NCI-H524 treated with DMSO at 0.1 percent for 48 hours (cell line): ENCODE results near the gene SDF4.

ENCODE experiments used
- DNase-seq: peaks from one replicate; lab custom pipeline; 2025; lab: John Stamatoyannopoulos, UW

Gene SDF4

DNA sequence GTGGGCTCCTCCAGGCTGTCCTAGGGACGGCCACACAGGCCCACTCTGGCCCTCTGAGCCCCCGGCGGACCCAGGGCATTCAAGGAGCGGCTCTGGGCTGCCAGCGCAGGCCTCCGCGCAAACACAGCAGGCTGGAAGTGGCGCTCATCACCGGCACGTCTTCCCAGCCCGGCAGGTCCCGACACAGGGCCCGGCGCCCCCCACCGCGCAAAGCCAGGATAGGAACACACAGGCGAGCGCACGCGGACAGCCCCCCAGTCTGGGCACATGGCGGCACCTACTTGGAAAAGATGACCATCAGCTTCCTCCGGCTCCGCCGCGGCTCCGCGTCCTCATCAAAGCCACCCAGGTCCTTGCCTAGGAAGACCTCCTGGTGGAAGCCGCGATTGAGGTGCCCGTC lies 3.6 kb downstream of the SDF4 start:
- DNase-seq, result no peak

GRCh38 chr1:1227386-1227785 lies 4.4 kb downstream of the SDF4 start:
- no peak for DNase-seq

- DNase-seq, result no peak
Measured at GRCh38 chr1:1226566-1227362, 5.0 kb downstream of the SDF4 start.

GRCh38 chr1:1225913-1226312 lies 5.9 kb downstream of the SDF4 start:
- DNase-seq, result no peak

DNA sequence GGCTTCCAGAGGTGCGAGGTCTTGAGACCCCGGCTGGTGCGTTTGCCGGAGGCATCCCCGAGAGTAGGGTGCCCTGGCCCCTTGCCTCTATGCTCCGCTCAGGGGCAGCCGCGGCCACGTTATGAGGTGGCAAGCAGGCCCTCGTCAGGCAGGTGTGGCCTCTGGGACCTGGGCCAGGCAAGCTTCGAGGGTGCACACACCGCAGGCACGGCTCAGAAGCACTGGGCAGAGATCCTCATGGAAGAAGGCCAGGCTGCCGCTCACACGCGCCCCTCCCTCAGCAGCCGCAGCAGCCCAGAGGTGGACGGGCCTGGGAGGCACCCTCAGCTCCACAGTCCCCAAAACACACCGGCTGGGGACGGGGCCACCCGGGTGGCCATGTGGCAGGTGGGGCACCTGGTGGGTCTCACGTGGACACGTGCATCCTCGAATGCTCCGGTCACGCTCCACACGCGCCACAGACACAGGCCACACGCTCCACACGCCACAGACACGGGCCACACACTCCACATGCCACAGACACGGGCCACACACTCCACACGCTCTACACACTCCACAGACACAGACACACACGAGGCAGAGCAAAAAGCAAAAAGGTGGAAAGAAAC lies 6.5 kb downstream of the SDF4 start:
- no peak for DNase-seq

DNA sequence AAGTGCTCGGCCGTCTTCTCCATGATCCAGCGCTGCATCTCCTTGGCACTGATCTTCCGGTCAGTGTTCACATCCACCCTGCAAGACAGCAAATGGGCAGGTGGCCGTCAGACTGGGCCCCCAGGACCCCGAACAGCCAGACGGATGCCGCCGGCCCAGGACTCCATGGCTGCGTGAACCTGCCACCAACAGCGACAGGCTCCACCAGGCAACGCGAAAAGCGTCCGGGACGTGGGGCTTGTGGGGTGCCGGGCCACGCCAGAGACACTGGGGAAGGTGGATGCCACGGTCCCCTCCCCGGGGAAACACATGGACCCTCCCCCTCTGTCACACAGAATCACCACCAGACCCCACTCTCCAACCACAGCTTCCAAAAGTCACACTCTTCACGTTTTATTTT lies 7.9 kb downstream of the SDF4 start:
- DNase-seq, result no peak

DNA sequence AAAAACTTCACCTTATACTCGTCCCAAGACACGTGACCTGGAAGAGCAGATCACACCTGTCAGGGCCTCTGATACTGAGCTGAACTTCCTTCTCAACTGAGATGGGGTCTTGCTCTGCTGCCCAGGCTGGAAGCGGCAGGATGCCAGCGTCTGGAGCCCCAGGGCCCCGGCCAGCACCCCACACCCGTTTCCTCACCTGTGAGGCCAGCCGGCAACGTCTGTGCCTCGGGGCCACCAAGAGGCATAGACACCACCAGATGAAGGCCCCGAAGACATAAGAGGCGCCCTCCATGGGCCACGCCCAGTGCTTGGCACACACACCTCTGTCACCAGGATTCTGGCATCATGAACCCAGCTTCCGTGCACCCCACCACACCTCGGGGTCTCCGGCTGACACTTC lies 8.5 kb downstream of the SDF4 start:
- DNase-seq, result no peak

- DNase-seq, result no peak
Measured at GRCh38 chr1:1222575-1223225, 9.1 kb downstream of the SDF4 start.

DNA sequence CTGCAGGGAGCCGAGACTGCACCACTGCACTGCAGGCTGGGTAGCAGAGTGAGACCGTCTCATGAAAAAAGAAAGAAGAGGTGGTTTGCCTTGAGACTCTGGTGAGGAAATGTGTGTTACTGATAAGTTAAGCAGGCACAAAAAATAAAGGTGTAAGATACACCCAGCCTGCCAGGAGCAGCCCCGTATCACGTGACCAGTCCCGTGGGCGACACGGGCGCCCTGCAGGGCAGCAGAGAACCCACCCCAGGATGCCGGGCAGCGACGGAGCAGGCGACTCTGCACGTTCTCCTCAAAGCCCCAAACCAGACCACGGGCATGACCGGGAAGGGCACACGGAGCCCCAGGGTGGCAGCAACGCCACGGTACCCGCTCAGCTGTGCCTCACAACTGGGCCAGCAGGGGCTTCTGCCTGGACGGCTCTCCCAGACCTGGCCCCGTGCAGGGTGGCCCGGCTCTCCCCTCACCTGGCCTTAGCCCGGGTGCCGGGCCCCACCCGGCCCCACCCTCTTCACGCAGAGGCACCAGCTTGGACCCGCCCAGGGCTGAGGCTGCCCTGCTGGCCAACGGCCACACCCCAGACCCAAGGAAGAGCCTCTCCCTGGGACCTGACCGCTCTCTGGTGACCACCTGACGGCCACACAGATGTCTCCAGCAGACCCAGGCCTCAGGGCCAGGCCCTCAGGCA lies 9.8 kb downstream of the SDF4 start:
- no peak for DNase-seq

- DNase-seq, result no peak
Measured at GRCh38 chr1:1220197-1220596, 11.6 kb downstream of the SDF4 start.

- no peak for DNase-seq
Measured at GRCh38 chr1:1219341-1219740, 12.5 kb downstream of the SDF4 start.

- DNase-seq, result no peak
Measured at GRCh38 chr1:1218524-1219200, 13.1 kb downstream of the SDF4 start.

DNA sequence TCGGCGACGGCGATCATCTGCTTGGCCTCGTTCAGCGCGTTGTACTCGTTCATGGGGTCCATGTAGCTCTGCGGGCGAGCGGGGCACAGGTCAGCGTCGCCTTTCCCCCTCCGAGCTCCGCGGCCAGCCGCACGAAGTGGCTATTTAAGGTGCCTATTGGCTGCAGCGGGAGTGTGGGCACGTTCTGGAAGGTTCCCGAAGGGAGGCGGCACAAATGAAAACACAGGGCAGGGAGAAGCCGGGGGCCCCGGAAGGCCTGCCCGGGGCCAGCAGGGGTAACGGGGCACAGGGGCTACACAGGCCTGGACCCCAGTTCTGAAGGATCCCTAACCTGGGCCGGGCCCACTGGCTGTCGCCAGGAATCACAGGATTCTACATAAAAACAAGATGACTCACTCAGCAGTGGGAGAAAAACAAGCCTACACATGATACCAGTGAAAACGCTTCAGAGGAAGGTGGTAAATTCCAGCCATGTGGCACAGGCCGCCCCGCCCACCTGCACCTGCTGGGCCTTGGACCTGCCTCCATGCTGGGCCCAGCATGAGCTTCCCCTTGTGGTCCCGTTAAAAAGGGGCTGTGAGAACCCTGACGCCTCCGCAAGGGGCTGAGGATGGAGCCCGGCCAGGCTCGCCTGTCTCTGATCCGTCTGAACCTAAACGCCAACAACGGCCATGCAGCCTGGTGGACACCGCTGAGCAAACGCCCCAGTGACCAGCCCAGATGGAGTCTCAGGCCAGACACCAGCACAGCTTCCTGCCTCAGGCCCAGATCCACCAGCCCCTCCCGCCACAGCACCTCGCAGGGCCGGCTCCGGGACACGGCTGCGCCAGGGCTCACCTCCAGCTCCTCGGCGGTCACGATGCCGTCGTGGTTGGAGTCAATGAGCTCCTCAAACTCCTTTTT lies 13.9 kb downstream of the SDF4 start:
- no peak for DNase-seq

DNA sequence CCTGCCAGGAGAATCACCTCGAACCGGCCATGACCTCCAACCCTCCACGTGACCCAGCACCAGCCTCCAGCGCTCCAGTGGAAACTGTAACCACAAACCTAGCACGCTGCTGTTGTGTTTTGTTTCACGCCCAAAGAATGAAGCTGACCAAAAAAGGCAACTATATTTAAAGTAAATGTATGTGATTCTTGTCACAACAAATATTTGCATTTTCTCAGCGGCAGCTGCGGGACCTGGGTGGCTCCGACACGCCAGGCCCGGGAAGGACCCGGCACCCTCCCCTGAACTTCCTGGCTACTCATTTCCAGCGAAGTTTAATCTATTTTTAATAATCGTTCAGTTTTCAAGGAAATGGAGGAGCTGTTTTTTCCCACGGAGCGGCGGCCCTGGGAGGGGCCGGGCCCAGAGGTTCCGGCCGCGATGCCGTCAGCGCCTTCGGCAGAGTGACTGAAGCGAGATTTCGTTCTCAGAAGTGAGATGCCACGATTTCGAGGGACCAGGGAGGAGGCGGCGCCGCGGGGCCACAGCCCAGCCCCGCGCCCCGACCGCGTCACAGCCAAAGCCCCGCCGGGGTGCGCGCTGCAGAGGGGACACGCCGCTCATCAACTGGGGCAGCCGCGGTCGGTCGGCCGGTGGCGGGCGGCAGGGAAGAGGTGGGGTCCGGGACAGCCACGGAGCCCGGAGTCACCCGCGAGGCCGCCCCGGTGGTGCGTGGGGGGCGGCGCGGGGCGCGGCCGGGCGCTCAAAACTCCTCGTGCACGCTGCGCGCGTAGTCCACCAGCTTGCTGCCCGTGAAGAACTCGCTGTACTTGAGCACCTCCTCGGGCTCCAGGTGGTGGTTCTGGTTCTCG lies 14.8 kb downstream of the SDF4 start:
- no peak for DNase-seq

- no peak for DNase-seq
Measured at GRCh38 chr1:1215881-1216605, 15.8 kb downstream of the SDF4 start.

- DNase-seq, result no peak
Measured at GRCh38 chr1:1215080-1215676, 16.6 kb downstream of the SDF4 start.

- no peak for DNase-seq
Measured at GRCh38 chr1:1213345-1214265, 18.2 kb downstream of the SDF4 start, which contains the start of gene TNFRSF4. Gene TNFRSF4 (minus strand): TSS chr1:1214153. CDS start chr1:1214127, 26 bp downstream.
